SU-DHL-6 (cell line): Measurements from ENCODE around the gene UBE2R2.

Experiments
- H2AFZ ChIP-seq: fragments of 200-600 bp; sonication (generic); 2 replicates; pipeline ENCODE4 v1.6.1; 2014; ENCODE audit warnings: low read depth, mild to moderate bottlenecking, moderate library complexity, mixed read lengths, antibody characterized with exemption, low read length; ENCODE audit not compliant: severe bottlenecking
- H3F3A ChIP-seq: fragments of 200-600 bp; shearing (Covaris generic); 2 replicates; pipeline ENCODE4 v1.6.0; 2016; ENCODE audit warnings: antibody characterized with exemption, mild to moderate bottlenecking; ENCODE audit not compliant: insufficient read depth
- H3K27ac ChIP-seq: fragments of 200-600 bp; sonication (generic); 2 replicates; pipeline ENCODE4 v1.5.1; 2016; ENCODE audit warnings: low read depth, mild to moderate bottlenecking, low read length, moderate library complexity, mixed read lengths
- H3K27me3 ChIP-seq: fragments of 200-600 bp; sonication (generic), shearing (Covaris generic); 2 replicates; pipeline ENCODE4 v1.6.0; 2014; ENCODE audit warnings: mild to moderate bottlenecking, low read length
- H3K36me3 ChIP-seq: fragments of 200-600 bp; sonication (generic); 2 replicates; pipeline ENCODE4 v1.6.1; 2014; ENCODE audit warnings: mild to moderate bottlenecking, low read length, mixed read lengths
- H3K4me2 ChIP-seq: fragments of 300-600, 200-600 bp; shearing (Covaris generic), sonication (generic); 2 replicates; pipeline ENCODE4 v1.6.0; 2014; ENCODE audit warnings: low read length, low read depth, mild to moderate bottlenecking; ENCODE audit not compliant: poor library complexity, severe bottlenecking
- H3K4me3 ChIP-seq: fragments of 200-600 bp; sonication (generic); 2 replicates; pipeline ENCODE4 v1.5.1; 2014; ENCODE audit warnings: antibody characterized with exemption, low read length, mild to moderate bottlenecking, mixed read lengths; ENCODE audit not compliant: insufficient read depth, poor library complexity, severe bottlenecking
- H3K79me2 ChIP-seq: fragments of 200-600 bp; sonication (generic); 2 replicates; pipeline ENCODE4 v1.6.1; 2014; ENCODE audit warnings: mild to moderate bottlenecking, low read length, moderate library complexity; ENCODE audit not compliant: insufficient read depth
- H3K9ac ChIP-seq: fragments of 200-600 bp; sonication (generic); 2 replicates; pipeline ENCODE4 v1.7.0; 2014; ENCODE audit warnings: mild to moderate bottlenecking, low read length
- H3K9me2 ChIP-seq: fragments of 200-600 bp; sonication (generic); replicated peaks from 2 replicates; pipeline ENCODE4 v1.6.1; 2014; ENCODE audit warnings: low read length; ENCODE audit not compliant: insufficient read depth
- H3K9me3 ChIP-seq: fragments of 200-600 bp; sonication (generic); 2 replicates; pipeline ENCODE4 v1.6.1; 2014; ENCODE audit warnings: low read length, mixed read lengths; ENCODE audit not compliant: insufficient read depth
- H4K20me1 ChIP-seq: fragments of 200-600 bp; sonication (generic); 2 replicates; pipeline ENCODE4 v1.6.1; 2014; ENCODE audit warnings: low read depth, mild to moderate bottlenecking, antibody characterized with exemption, low read length, moderate library complexity, mixed read lengths
- CTCF ChIP-seq: fragments of 200-600 bp; sonication (generic); IDR thresholded peaks from one replicate; pipeline ENCODE4 v1.5.1; 2017; ENCODE audit warnings: antibody characterized with exemption, mild to moderate bottlenecking, low read length, moderate library complexity; ENCODE audit not compliant: insufficient read depth, poor library complexity, severe bottlenecking
- EZH2phosphoT487 ChIP-seq: fragments of 200-600 bp; sonication (generic), shearing (Covaris generic); conservative IDR thresholded peaks from 2 replicates; pipeline ENCODE4 v1.6.1; 2018; ENCODE audit warnings: mild to moderate bottlenecking, antibody characterized with exemption, low read length, moderate library complexity, mixed read lengths

Gene UBE2R2

GRCh38 chr9:33921967-33922895 is 105.3 kb downstream of the UBE2R2 start:
- H3K9ac ChIP-seq = no peak overlapping the region
- no peaks in the 10 kb centered on the region for H4K20me1 ChIP-seq
- no peak overlapping the region for H2AFZ ChIP-seq
- no peak overlapping the region for H3K4me3 ChIP-seq
- H3K9me2 ChIP-seq = no peaks in the 10 kb centered on the region
- H3K79me2 ChIP-seq = no peaks in the 10 kb centered on the region
- H3F3A ChIP-seq = peaks cover 84% of the 10 kb centered on the region
- H3K9me3 ChIP-seq = no peaks in the 10 kb centered on the region
- H3K36me3 ChIP-seq = peaks cover 28% of the 10 kb centered on the region
- no peaks in the 10 kb centered on the region for H3K27me3 ChIP-seq
- TF ChIP-seq CTCF (peak; percentile 86), EZH2phosphoT487 (no peak)
- no peak overlapping the region for H3K4me2 ChIP-seq
- H3K27ac ChIP-seq = no peak overlapping the region; the same call in 1 of the 2 replicates

- Histone ChIP-seq H3K27me3 (no peaks in the 10 kb centered on the region), H3K79me2 (no peaks in the 10 kb centered on the region), H3F3A (peaks cover 79% of the 10 kb centered on the region), H3K4me2 (no peak overlapping the region), H2AFZ (no peak overlapping the region), H3K36me3 (peaks cover 19% of the 10 kb centered on the region), H3K9ac (no peak overlapping the region), H3K9me3 (no peaks in the 10 kb centered on the region), H4K20me1 (no peaks in the 10 kb centered on the region), H3K27ac (no peak overlapping the region), H3K4me3 (no peak overlapping the region), H3K9me2 (no peaks in the 10 kb centered on the region)
- TF ChIP-seq CTCF (no peak), EZH2phosphoT487 (no peak)
Measured at GRCh38 chr9:33923079-33923478, 106.1 kb downstream of the UBE2R2 start.

GRCh38 chr9:33923998-33924701 is 107.2 kb downstream of the UBE2R2 start:
- Histone ChIP-seq H3K36me3 (peaks cover 10% of the 10 kb centered on the region), H3F3A (peaks cover 68% of the 10 kb centered on the region), H3K9me3 (no peaks in the 10 kb centered on the region), H3K9me2 (no peaks in the 10 kb centered on the region), H3K4me2 (no peak overlapping the region), H3K9ac (no peak overlapping the region), H3K27me3 (no peaks in the 10 kb centered on the region), H4K20me1 (no peaks in the 10 kb centered on the region), H2AFZ (no peak overlapping the region), H3K4me3 (no peak overlapping the region), H3K27ac (0 out of 2 replicates have a peak overlapping the region, but pooled peaks have one; percentile 1), H3K79me2 (no peaks in the 10 kb centered on the region)
- TF ChIP-seq EZH2phosphoT487 (no peak), CTCF (no peak)
